ENCODE results near the gene KLHL42. TPM values are rescaled to one million over a fixed set of nuclear protein-coding genes. Genes with fewer than 3 reads are reported as not detected.

The KLHL42 gene
- total RNA-seq, 2 donors from 2014 or later: 32.7 to 36.6 TPM

DNA sequence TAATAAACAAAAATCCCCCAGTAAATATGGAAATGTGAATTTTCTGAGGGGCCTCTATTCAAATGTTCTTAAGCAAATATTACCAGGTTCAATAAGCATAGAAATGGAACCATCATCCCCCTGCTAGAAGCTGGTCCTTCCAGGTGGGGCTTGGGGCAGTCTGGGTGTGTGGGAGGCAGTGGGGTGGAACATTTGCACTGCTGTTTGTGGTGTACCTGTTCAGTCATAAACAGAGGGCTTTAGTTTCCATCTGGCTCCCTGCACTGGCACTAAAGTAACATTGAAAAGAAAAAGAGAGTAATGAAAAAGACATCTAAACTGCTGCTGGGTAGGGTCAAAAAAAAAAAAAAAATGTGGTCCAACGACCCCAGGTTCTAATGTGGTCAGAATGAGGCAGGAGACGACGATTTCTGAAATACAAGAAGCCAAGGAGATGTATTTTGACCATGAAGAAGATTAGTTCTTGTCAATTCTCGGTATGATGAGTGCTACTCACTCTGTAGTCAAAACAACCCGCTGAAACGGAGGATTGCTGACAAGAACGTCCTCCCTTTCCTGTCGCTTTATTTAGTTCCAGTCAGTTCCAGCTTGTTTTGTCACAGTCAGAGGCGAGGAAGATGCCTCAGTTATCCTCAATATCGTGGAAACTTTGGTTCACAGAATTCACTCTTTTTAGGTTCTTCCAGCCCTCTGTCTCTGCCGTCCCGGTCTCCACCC lies 44.3 kb downstream of the KLHL42 start:
- TF ChIP-seq, protein P1, sequence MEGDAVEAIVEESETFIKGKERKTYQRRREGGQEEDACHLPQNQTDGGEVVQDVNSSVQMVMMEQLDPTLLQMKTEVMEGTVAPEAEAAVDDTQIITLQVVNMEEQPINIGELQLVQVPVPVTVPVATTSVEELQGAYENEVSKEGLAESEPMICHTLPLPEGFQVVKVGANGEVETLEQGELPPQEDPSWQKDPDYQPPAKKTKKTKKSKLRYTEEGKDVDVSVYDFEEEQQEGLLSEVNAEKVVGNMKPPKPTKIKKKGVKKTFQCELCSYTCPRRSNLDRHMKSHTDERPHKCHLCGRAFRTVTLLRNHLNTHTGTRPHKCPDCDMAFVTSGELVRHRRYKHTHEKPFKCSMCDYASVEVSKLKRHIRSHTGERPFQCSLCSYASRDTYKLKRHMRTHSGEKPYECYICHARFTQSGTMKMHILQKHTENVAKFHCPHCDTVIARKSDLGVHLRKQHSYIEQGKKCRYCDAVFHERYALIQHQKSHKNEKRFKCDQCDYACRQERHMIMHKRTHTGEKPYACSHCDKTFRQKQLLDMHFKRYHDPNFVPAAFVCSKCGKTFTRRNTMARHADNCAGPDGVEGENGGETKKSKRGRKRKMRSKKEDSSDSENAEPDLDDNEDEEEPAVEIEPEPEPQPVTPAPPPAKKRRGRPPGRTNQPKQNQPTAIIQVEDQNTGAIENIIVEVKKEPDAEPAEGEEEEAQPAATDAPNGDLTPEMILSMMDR (IDR thresholded peaks at IDR 0.05): no peak
- TF ChIP-seq POLR2A (IDR thresholded peaks at IDR 0.05): no peak
- H3K27me3 ChIP-seq: no peaks in the 10 kb centered on the region
- no peak for DNase-seq
- no peaks in the 10 kb centered on the region for H3K9me3 ChIP-seq
- intact Hi-C loops (cut with DNase I): loop anchor here (10.0 kb wide), 1 partner anchor 89 kb away; no protein-coding TSS in a partner anchor
- ATAC-seq: no peak
- H3K4me3 ChIP-seq: no peak overlapping the region
- peaks cover 15% of the 10 kb centered on the region for H3K4me1 ChIP-seq
- no peak overlapping the region for H3K27ac ChIP-seq
- H3K36me3 ChIP-seq (replicated peaks in 1 of 2; ENCODE audit: insufficient read depth in 1 of 2, low read depth in 2 of 2): no peaks in the 10 kb centered on the region
- 67 to 76% methylated on average over 12 of the region's 12 CpGs for WGBS, 2 donors

DNA sequence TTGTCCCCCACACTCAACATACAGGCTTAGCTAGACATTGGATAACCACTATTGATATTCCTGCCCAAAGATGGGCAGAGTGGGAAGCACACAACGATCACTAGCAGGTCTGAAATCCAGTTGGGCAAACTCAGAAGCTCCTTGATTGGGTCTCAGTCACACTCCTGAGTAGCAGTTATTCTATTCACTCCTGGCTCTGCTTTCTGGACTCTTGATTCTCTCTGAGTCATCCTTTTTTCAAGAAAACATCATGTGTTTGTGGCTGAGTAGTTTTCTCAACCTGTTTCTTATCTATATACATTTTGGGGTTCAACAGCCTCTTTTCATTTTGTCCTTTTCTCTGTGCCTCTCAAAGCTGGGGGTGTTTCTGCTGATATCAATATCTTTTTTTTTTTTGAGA lies 46.0 kb downstream of the KLHL42 start:
- WGBS, 2 donors: 71 to 88% methylated on average over 1 of the region's 1 CpG
- TF ChIP-seq POLR2A (IDR thresholded peaks at IDR 0.05): no peak
- TF ChIP-seq, protein P1 (IDR thresholded peaks at IDR 0.05): no peak
- Histone ChIP-seq H3K36me3 (replicated peaks in 1 of 2; ENCODE audit: insufficient read depth in 1 of 2, low read depth in 2 of 2) (no peaks in the 10 kb centered on the region), H3K27ac (no peak overlapping the region), H3K4me1 (peaks cover 4% of the 10 kb centered on the region), H3K27me3 (no peaks in the 10 kb centered on the region), H3K9me3 (no peaks in the 10 kb centered on the region), H3K4me3 (no peak overlapping the region)
- intact Hi-C loops (cut with DNase I): loop anchor here (10.0 kb wide), 1 partner anchor 91 kb away; no protein-coding TSS in a partner anchor
- DNase-seq: no peak
- ATAC-seq: no peak

- Histone ChIP-seq H3K4me3 (no peak overlapping the region), H3K4me1 (no peaks in the 10 kb centered on the region), H3K36me3 (replicated peaks in 1 of 2; ENCODE audit: insufficient read depth in 1 of 2, low read depth in 2 of 2) (no peaks in the 10 kb centered on the region), H3K9me3 (no peaks in the 10 kb centered on the region), H3K27me3 (no peaks in the 10 kb centered on the region), H3K27ac (no peak overlapping the region)
- no peak for TF ChIP-seq POLR2A (IDR thresholded peaks at IDR 0.05)
- TF ChIP-seq, protein P1 (IDR thresholded peaks at IDR 0.05): no peak
- WGBS, 2 donors: 93 to 95% methylated on average over 3 of the region's 3 CpGs
- ATAC-seq (no peak), DNase-seq (no peak)
- intact Hi-C loops (cut with DNase I): loop anchor here (10.0 kb wide), 1 partner anchor 93 kb away; no protein-coding TSS in a partner anchor
Measured at GRCh38 chr12:27828196-27828595, 48.2 kb downstream of the KLHL42 start.

DNA sequence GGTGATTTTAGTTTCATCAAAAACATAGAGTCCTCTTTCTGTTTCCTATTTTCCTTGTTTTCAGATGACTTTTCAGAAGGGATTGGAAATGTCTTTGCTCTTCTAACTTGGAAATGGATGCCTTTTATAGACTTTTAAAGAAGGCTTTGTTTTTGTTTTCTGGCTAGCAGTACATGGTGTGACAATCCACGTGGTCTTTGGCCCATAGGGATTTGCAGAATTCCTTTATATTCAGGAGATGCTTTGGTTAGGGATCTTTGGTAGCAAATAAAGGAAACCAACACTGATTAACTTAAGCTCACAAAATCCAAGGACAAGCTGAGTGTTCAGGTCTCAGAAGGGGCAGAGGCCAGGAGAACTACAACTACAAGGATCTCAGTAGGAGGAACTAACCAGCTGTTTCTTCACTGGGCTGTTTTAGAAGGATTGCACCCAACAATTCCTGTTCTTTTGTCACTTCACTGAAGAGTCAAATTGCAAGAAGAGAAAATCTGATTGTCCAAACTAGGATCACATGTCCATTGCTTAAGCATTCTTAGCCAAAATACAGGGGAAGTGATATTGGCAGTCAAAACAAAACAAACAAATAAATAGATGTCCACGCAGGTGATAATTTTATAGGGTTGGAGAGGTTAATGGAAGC lies 58.6 kb downstream of the KLHL42 start:
- no peaks in the 10 kb centered on the region for H3K27me3 ChIP-seq
- peaks cover under 1% of the 10 kb centered on the region for H3K4me1 ChIP-seq
- no peak overlapping the region for H3K27ac ChIP-seq
- DNase-seq: no peak
- H3K4me3 ChIP-seq: no peak overlapping the region
- ATAC-seq: no peak
- no peaks in the 10 kb centered on the region for H3K36me3 ChIP-seq (replicated peaks in 1 of 2; ENCODE audit: insufficient read depth in 1 of 2, low read depth in 2 of 2)
- H3K9me3 ChIP-seq: no peaks in the 10 kb centered on the region
- intact Hi-C loops (cut with DNase I): no loop called here
- TF ChIP-seq, protein P1 (IDR thresholded peaks at IDR 0.05): no peak
- no peak for TF ChIP-seq POLR2A (IDR thresholded peaks at IDR 0.05)
- 52 to 57% methylated on average over 2 of the region's 2 CpGs for WGBS, 2 donors

Measured in body of pancreas (tissue), 4 donors.